PFSK-1 (cell line): ENCODE results near the gene PAX8.

Source experiments
- FOXP2 ChIP-seq: optimal IDR thresholded peaks from 2 replicates; pipeline ENCODE3; 2011; ENCODE audit warnings: borderline replicate concordance, control low read depth, inconsistent platforms; ENCODE audit not compliant: insufficient read depth; ENCODE audit errors: extremely low read length, extremely low read depth
- POLR2AphosphoS5 ChIP-seq: IDR thresholded peaks from 2 replicates; pipeline ENCODE4 v1.6.1; 2012; ENCODE audit warnings: low read depth, mild to moderate bottlenecking, control low read depth, low read length, moderate library complexity
- REST ChIP-seq, 2 experiments: IDR thresholded peaks; 2 replicates each; pipeline versions ENCODE4 v1.6.1 to v1.8.0; 2011 to 2012; ENCODE audit warnings: low read depth in 2 of 2, low read length in 2 of 2, control low read depth in 1 of 2, inconsistent platforms in 1 of 2, mild to moderate bottlenecking in 1 of 2, moderate library complexity in 1 of 2; ENCODE audit not compliant: insufficient read depth in 1 of 2
- SIN3A ChIP-seq: IDR thresholded peaks from 2 replicates; pipeline ENCODE4 v1.6.1; 2012; ENCODE audit warnings: mild to moderate bottlenecking, low read length, moderate library complexity, borderline replicate concordance; ENCODE audit not compliant: insufficient read depth
- TAF1 ChIP-seq: IDR thresholded peaks from 2 replicates; pipeline ENCODE4 v1.6.1; 2012; ENCODE audit warnings: low read length, control low read depth, borderline replicate concordance; ENCODE audit not compliant: insufficient read depth

PAX8 gene

GRCh38 chr2:113232740-113233139, 46.0 kb downstream of the PAX8 start:
- TF ChIP-seq TAF1 (no peak), FOXP2 (no peak), POLR2AphosphoS5 (no peak), SIN3A (no peak), REST (IDR thresholded peaks at IDR 0.05; ENCODE audit: insufficient read depth in 1 of 2, low read depth in 2 of 2, low read length in 2 of 2) (no peak)

- TF ChIP-seq POLR2AphosphoS5: no peak
- no peak for TF ChIP-seq FOXP2
- no peak for TF ChIP-seq TAF1
- TF ChIP-seq SIN3A: no peak
- TF ChIP-seq REST (IDR thresholded peaks at IDR 0.05; ENCODE audit: insufficient read depth in 1 of 2, low read depth in 2 of 2, low read length in 2 of 2): no peak
Observed at GRCh38 chr2:113232123-113232522, 46.6 kb downstream of the PAX8 start.

- TF ChIP-seq REST (IDR thresholded peaks at IDR 0.05; ENCODE audit: insufficient read depth in 1 of 2, low read depth in 2 of 2, low read length in 2 of 2): no peak
- no peak for TF ChIP-seq SIN3A
- no peak for TF ChIP-seq TAF1
- TF ChIP-seq FOXP2: no peak
- TF ChIP-seq POLR2AphosphoS5: no peak
Observed at GRCh38 chr2:113231064-113231463, 47.7 kb downstream of the PAX8 start.

- TF ChIP-seq SIN3A (no peak), POLR2AphosphoS5 (no peak), FOXP2 (no peak), TAF1 (no peak), REST (IDR thresholded peaks at IDR 0.05; ENCODE audit: insufficient read depth in 1 of 2, low read depth in 2 of 2, low read length in 2 of 2) (no peak)
Observed at GRCh38 chr2:113230531-113230930, 48.2 kb downstream of the PAX8 start.

- TF ChIP-seq POLR2AphosphoS5: no peak
- no peak for TF ChIP-seq FOXP2
- TF ChIP-seq REST (IDR thresholded peaks at IDR 0.05; ENCODE audit: insufficient read depth in 1 of 2, low read depth in 2 of 2, low read length in 2 of 2): no peak
- TF ChIP-seq TAF1: no peak
Observed at GRCh38 chr2:113229795-113230194, 48.9 kb downstream of the PAX8 start.
